ENCODE results near the gene KIFC3.
"Not testable (repeated sequence)": the region's sequence is repeated elsewhere in the genome, so short reads cannot be mapped to it uniquely, and the experiment has no call there.

KIFC3 gene

GRCh38 chr16:57798267-57798810, 4.0 kb downstream of the KIFC3 start:
- Histone ChIP-seq H3K36me3 (replicated peaks; ENCODE audit: insufficient read depth, low read length) (no peaks in the 10 kb centered on the region), H3K27me3 (replicated peaks; ENCODE audit: insufficient read depth, low read length) (no peaks in the 10 kb centered on the region), H2AFZ (ENCODE audit: low read length) (peak overlapping the region; percentile 73), H4K20me1 (ENCODE audit: insufficient read depth, low read length) (no peaks in the 10 kb centered on the region), H3K27ac (ENCODE audit: low read length) (no peak overlapping the region), H3K9ac (ENCODE audit: low read length) (peak overlapping the region; percentile 68; the same call in 1 of the 2 replicates), H3F3A (ENCODE audit: insufficient read depth, low read length) (peaks cover 6% of the 10 kb centered on the region), H3K4me3 (ENCODE audit: low read length) (peak overlapping the region; percentile 78), H3K79me2 (ENCODE audit: low read length) (peaks cover 24% of the 10 kb centered on the region), H3K9me3 (replicated peaks; ENCODE audit: insufficient read depth, low read length) (no peaks in the 10 kb centered on the region), H3K9me2 (replicated peaks; ENCODE audit: insufficient read depth, low read length) (no peaks in the 10 kb centered on the region), H3K4me2 (ENCODE audit: low read depth, low read length) (peak overlapping the region; percentile 95), H3K4me1 (ENCODE audit: low read length) (peaks cover 27% of the 10 kb centered on the region)
- no peak for TF ChIP-seq CTCF (IDR thresholded peaks at IDR 0.05; ENCODE audit: low read length)
- TF ChIP-seq EZH2 (optimal IDR thresholded peaks at IDR 0.05; ENCODE audit: low read depth, low read length), result no peak
- no peak for TF ChIP-seq EZH2phosphoT487 (IDR thresholded peaks at IDR 0.05; ENCODE audit: low read length)
- no peak for DNase-seq

- H3K4me2 ChIP-seq (ENCODE audit: low read depth, low read length), result peak overlapping the region; percentile 95
Measured at GRCh38 chr16:57797526-57798266, 4.6 kb downstream of the KIFC3 start.

GRCh38 chr16:57797216-57797525, 5.1 kb downstream of the KIFC3 start:
- Histone ChIP-seq H3F3A (ENCODE audit: insufficient read depth, low read length) (peaks cover 9% of the 10 kb centered on the region), H3K4me2 (ENCODE audit: low read depth, low read length) (peak overlapping the region; percentile 95), H3K4me3 (ENCODE audit: low read length) (peak overlapping the region; percentile 78), H3K79me2 (ENCODE audit: low read length) (peaks cover 24% of the 10 kb centered on the region), H3K27me3 (replicated peaks; ENCODE audit: insufficient read depth, low read length) (no peaks in the 10 kb centered on the region), H3K9me3 (replicated peaks; ENCODE audit: insufficient read depth, low read length) (no peaks in the 10 kb centered on the region), H4K20me1 (ENCODE audit: insufficient read depth, low read length) (no peaks in the 10 kb centered on the region), H3K4me1 (ENCODE audit: low read length) (peaks cover 32% of the 10 kb centered on the region), H3K9me2 (replicated peaks; ENCODE audit: insufficient read depth, low read length) (no peaks in the 10 kb centered on the region), H3K27ac (ENCODE audit: low read length) (peak overlapping the region; percentile 61; the same call in 1 of the 2 replicates), H2AFZ (ENCODE audit: low read length) (peak overlapping the region; percentile 73), H3K9ac (ENCODE audit: low read length) (peak overlapping the region; percentile 68), H3K36me3 (replicated peaks; ENCODE audit: insufficient read depth, low read length) (no peaks in the 10 kb centered on the region)
- TF ChIP-seq EZH2phosphoT487 (IDR thresholded peaks at IDR 0.05; ENCODE audit: low read length) (no peak), CTCF (IDR thresholded peaks at IDR 0.05; ENCODE audit: low read length) (no peak), EZH2 (optimal IDR thresholded peaks at IDR 0.05; ENCODE audit: low read depth, low read length) (no peak)
- DNase-seq, result no peak

More at GRCh38 chr16:57797526-57798266, 4.6 kb downstream of the KIFC3 start:
- no peaks in the 10 kb centered on the region for H4K20me1 ChIP-seq (ENCODE audit: insufficient read depth, low read length)
- H3K9me3 ChIP-seq (replicated peaks; ENCODE audit: insufficient read depth, low read length), result no peaks in the 10 kb centered on the region
- no peaks in the 10 kb centered on the region for H3K9me2 ChIP-seq (replicated peaks; ENCODE audit: insufficient read depth, low read length)
- peaks cover 6% of the 10 kb centered on the region for H3F3A ChIP-seq (ENCODE audit: insufficient read depth, low read length)
- H2AFZ ChIP-seq (ENCODE audit: low read length), result peak overlapping the region; percentile 73
- peaks cover 27% of the 10 kb centered on the region for H3K4me1 ChIP-seq (ENCODE audit: low read length)
- peak overlapping the region; percentile 68 for H3K9ac ChIP-seq (ENCODE audit: low read length)
- H3K4me3 ChIP-seq (ENCODE audit: low read length), result peak overlapping the region; percentile 78
- H3K36me3 ChIP-seq (replicated peaks; ENCODE audit: insufficient read depth, low read length), result no peaks in the 10 kb centered on the region
- H3K27ac ChIP-seq (ENCODE audit: low read length), result peak overlapping the region; percentile 61; the same call in 1 of the 2 replicates
- no peak for TF ChIP-seq EZH2phosphoT487 (IDR thresholded peaks at IDR 0.05; ENCODE audit: low read length)
- no peak for TF ChIP-seq CTCF (IDR thresholded peaks at IDR 0.05; ENCODE audit: low read length)
- no peak for TF ChIP-seq EZH2 (optimal IDR thresholded peaks at IDR 0.05; ENCODE audit: low read depth, low read length)
- no peaks in the 10 kb centered on the region for H3K27me3 ChIP-seq (replicated peaks; ENCODE audit: insufficient read depth, low read length)
- peaks cover 24% of the 10 kb centered on the region for H3K79me2 ChIP-seq (ENCODE audit: low read length)
- DNase-seq, result peak; percentile 73

GRCh38 chr16:57796014-57796413, 6.3 kb downstream of the KIFC3 start:
- not testable (repeated sequence) for H3K9me3 ChIP-seq (replicated peaks; ENCODE audit: insufficient read depth, low read length); H3K4me3 ChIP-seq (ENCODE audit: low read length); H4K20me1 ChIP-seq (ENCODE audit: insufficient read depth, low read length); H3K9me2 ChIP-seq (replicated peaks; ENCODE audit: insufficient read depth, low read length); H3K27me3 ChIP-seq (replicated peaks; ENCODE audit: insufficient read depth, low read length); H2AFZ ChIP-seq (ENCODE audit: low read length); DNase-seq; H3K9ac ChIP-seq (ENCODE audit: low read length); H3K36me3 ChIP-seq (replicated peaks; ENCODE audit: insufficient read depth, low read length); H3K27ac ChIP-seq (ENCODE audit: low read length)
- Histone ChIP-seq H3K4me1 (ENCODE audit: low read length) (peaks cover 44% of the 10 kb centered on the region), H3K4me2 (ENCODE audit: low read depth, low read length) (peak overlapping the region; percentile 95; the same call in 1 of the 2 replicates), H3F3A (ENCODE audit: insufficient read depth, low read length) (peaks cover 21% of the 10 kb centered on the region), H3K79me2 (ENCODE audit: low read length) (peaks cover 24% of the 10 kb centered on the region)
